GM12875 (cell line): Measurements from ENCODE around the gene ENOX1.

Experiments
- H3K4me3 ChIP-seq: one replicate; pipeline ENCODE4 v1.5.1; 2011; ENCODE audit warnings: low read depth, low read length, control low read depth
- CTCF ChIP-seq: IDR thresholded peaks from 2 replicates; pipeline ENCODE4 v1.5.1; 2011; ENCODE audit warnings: low read depth, mild to moderate bottlenecking, control low read depth, inconsistent platforms, low read length, moderate library complexity, borderline replicate concordance; ENCODE audit not compliant: insufficient read depth

The ENOX1 gene

GRCh38 chr13:43776501-43777079 is 10.2 kb downstream of the ENOX1 start:
- no peak for TF ChIP-seq CTCF
- no peak overlapping the region for H3K4me3 ChIP-seq

- H3K4me3 ChIP-seq = no peak overlapping the region
These were observed 10.8 kb downstream of the ENOX1 start for GRCh38 chr13:43776006-43776405.

GRCh38 chr13:43773602-43774001 is 13.2 kb downstream of the ENOX1 start:
- H3K4me3 ChIP-seq = no peak overlapping the region
- no peak for TF ChIP-seq CTCF

More at GRCh38 chr13:43776006-43776405, 10.8 kb downstream of the ENOX1 start:
- TF ChIP-seq CTCF = no peak

GRCh38 chr13:43770871-43771270 is 15.9 kb downstream of the ENOX1 start:
- TF ChIP-seq CTCF = no peak
- H3K4me3 ChIP-seq = no peak overlapping the region

- TF ChIP-seq CTCF = no peak
- H3K4me3 ChIP-seq = no peak overlapping the region
These were observed 17.2 kb downstream of the ENOX1 start for GRCh38 chr13:43769529-43769928.

- no peak overlapping the region for H3K4me3 ChIP-seq
- no peak for TF ChIP-seq CTCF
These were observed 19.3 kb downstream of the ENOX1 start for GRCh38 chr13:43767341-43767931.

GRCh38 chr13:43766725-43767124 is 20.0 kb downstream of the ENOX1 start:
- no peak for TF ChIP-seq CTCF

More at GRCh38 chr13:43766725-43767124, 20.0 kb downstream of the ENOX1 start:
- H3K4me3 ChIP-seq = no peak overlapping the region
